Progenitor cell of endocrine pancreas (in vitro differentiated cells): ENCODE measurements around the gene KHDRBS1. TPM values are rescaled to one million over a fixed set of nuclear protein-coding genes. Genes with fewer than 3 reads are reported as not detected.
"Not testable (repeated sequence)": the region's sequence is repeated elsewhere in the genome, so short reads cannot be mapped to it uniquely, and the experiment has no call there.

Experiments
- DNase-seq: peaks from one replicate; pipeline ENCODE4 v3.0.0; 2021; ENCODE audit warnings: low spot score; ENCODE audit not compliant: unreplicated experiment
- H3K27ac Mint-ChIP-seq: 2 replicates; pipeline ENCODE4 v1.8.0; 2021; ENCODE audit warnings: mild to moderate bottlenecking, moderate library complexity, mixed read lengths
- H3K27me3 Mint-ChIP-seq: 2 replicates; pipeline ENCODE4 v1.8.0; 2021; ENCODE audit warnings: mixed read lengths
- H3K36me3 Mint-ChIP-seq: 2 replicates; pipeline ENCODE4 v1.8.0; 2022; ENCODE audit warnings: mixed read lengths; ENCODE audit not compliant: insufficient read depth
- H3K4me1 Mint-ChIP-seq: 2 replicates; pipeline ENCODE4 v1.8.0; 2021; ENCODE audit warnings: low read depth, mixed read lengths
- H3K4me3 Mint-ChIP-seq: 2 replicates; pipeline ENCODE4 v1.8.0; 2021; ENCODE audit warnings: low read depth, mild to moderate bottlenecking, moderate library complexity, mixed read lengths
- H3K9me3 Mint-ChIP-seq: 2 replicates; pipeline ENCODE4 v1.8.0; 2021; ENCODE audit warnings: low read depth, mixed read lengths
- total RNA-seq: library from RNA; stranded (reverse); gene quantifications from 2 replicates; pipeline ENCODE4 v1.2.1, GENCODE V29; 2021
- TF ChIP-seq, protein P1 (sequence below): fragments of 200-600 bp; sonication (generic); IDR thresholded peaks from one replicate; pipeline ENCODE4 v1.5.0; 2021; ENCODE audit warnings: antibody characterized with exemption, mild to moderate bottlenecking; ENCODE audit not compliant: unreplicated experiment

The KHDRBS1 gene
- total RNA-seq, 1 donor from 2014 or later, result 235 TPM

DNA sequence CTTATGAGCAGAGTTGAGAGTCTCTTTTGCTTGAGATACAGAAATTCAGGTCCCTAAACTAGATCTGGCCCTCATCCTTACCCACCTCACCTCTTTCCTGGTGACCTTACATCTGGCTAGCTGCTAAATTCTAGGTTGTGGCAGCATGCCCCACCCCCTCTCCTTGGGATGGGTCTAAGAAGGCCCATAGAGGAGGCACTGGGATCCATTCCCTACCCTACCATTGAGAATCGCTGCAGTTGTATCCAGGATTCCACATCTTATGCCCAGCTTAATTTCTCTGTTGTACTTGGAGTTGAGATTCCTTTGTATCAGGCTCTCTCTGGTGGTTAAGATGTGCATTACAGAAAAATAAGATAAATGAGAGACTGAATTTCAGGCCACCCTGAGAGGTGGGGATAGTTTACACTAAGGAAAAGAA lies 49.6 kb downstream of the KHDRBS1 start:
- H3K4me1 Mint-ChIP-seq, result peaks cover 14% of the 10 kb centered on the region
- H3K27me3 Mint-ChIP-seq, result no peaks in the 10 kb centered on the region
- H3K36me3 Mint-ChIP-seq, result peaks cover 27% of the 10 kb centered on the region
- no peak overlapping the region for H3K4me3 Mint-ChIP-seq
- no peaks in the 10 kb centered on the region for H3K9me3 Mint-ChIP-seq
- H3K27ac Mint-ChIP-seq, result peak overlapping the region; percentile 90
- TF ChIP-seq, protein P1, sequence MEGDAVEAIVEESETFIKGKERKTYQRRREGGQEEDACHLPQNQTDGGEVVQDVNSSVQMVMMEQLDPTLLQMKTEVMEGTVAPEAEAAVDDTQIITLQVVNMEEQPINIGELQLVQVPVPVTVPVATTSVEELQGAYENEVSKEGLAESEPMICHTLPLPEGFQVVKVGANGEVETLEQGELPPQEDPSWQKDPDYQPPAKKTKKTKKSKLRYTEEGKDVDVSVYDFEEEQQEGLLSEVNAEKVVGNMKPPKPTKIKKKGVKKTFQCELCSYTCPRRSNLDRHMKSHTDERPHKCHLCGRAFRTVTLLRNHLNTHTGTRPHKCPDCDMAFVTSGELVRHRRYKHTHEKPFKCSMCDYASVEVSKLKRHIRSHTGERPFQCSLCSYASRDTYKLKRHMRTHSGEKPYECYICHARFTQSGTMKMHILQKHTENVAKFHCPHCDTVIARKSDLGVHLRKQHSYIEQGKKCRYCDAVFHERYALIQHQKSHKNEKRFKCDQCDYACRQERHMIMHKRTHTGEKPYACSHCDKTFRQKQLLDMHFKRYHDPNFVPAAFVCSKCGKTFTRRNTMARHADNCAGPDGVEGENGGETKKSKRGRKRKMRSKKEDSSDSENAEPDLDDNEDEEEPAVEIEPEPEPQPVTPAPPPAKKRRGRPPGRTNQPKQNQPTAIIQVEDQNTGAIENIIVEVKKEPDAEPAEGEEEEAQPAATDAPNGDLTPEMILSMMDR, result peak; percentile 52
- no peak for DNase-seq

DNA sequence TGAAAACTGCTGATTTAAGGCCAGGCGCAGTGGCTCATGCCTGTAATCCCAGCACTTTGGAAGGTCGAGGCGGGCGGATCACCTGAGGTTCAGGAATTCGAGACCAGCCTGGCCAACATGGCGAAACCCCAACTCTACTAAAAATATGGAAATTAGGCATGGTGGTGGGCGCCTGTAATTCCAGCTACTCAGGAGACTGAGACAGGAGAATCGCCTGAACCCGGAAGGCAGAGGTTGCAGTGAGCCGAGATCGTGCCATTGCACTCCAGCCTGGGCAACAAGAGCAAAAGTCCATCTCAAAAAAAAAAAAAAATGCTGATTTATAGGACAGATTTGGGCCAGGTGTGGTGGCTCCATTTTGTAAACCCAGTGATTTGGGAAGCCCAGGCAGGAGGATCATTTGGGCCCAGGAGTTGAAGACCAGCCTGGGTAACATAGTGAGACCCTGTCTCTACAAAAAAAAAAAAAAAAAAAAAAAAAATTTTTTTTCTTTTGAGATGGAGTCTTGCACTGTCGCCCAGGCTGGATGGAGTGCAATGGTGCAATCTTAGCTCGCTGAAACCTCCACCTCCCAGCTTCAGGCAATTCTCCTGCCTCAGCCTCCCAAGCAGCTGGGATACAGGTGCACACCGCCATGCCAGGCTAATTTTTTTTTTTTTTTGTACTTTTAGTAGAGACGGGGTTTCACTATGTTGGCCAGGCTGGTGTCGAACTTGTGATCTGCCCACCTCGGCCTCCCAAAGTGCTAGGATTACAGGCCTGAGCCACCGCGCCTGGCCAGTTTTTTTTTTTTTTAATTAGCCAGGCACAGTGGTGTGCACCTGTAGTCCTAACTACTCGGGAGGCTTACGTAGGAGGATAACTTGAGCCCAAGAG lies 52.2 kb downstream of the KHDRBS1 start:
- DNase-seq, H3K4me3 Mint-ChIP-seq, H3K9me3 Mint-ChIP-seq, H3K27me3 Mint-ChIP-seq: not testable (repeated sequence)
- Mint-ChIP-seq H3K4me1 (peaks cover 15% of the 10 kb centered on the region), H3K36me3 (peaks cover 15% of the 10 kb centered on the region), H3K27ac (peak overlapping the region; percentile 45)

DNA sequence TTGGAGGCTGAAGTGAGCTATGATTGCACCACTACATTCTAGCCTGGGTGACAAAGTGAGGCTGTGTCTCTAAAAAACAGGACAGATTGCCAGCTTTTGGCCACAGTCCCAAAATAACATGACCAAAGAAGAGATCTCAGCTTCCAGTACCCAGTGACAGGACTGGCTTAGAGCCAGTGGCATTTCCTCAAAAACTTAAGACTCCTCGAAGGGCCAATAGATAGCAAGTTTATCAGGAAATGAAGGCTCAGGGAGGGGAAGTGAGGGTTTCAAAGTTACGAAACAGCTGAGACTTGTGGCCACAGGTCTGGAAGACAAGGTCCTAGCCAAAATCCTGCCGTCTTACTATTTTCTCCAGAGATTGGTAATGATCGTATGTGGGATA lies 52.8 kb downstream of the KHDRBS1 start:
- no peaks in the 10 kb centered on the region for H3K27me3 Mint-ChIP-seq
- no peak overlapping the region for H3K4me3 Mint-ChIP-seq
- TF ChIP-seq, protein P1, result no peak
- no peaks in the 10 kb centered on the region for H3K9me3 Mint-ChIP-seq
- H3K4me1 Mint-ChIP-seq, result peaks cover 15% of the 10 kb centered on the region
- peaks cover 11% of the 10 kb centered on the region for H3K36me3 Mint-ChIP-seq
- no peak for DNase-seq
- no peak overlapping the region for H3K27ac Mint-ChIP-seq

DNA sequence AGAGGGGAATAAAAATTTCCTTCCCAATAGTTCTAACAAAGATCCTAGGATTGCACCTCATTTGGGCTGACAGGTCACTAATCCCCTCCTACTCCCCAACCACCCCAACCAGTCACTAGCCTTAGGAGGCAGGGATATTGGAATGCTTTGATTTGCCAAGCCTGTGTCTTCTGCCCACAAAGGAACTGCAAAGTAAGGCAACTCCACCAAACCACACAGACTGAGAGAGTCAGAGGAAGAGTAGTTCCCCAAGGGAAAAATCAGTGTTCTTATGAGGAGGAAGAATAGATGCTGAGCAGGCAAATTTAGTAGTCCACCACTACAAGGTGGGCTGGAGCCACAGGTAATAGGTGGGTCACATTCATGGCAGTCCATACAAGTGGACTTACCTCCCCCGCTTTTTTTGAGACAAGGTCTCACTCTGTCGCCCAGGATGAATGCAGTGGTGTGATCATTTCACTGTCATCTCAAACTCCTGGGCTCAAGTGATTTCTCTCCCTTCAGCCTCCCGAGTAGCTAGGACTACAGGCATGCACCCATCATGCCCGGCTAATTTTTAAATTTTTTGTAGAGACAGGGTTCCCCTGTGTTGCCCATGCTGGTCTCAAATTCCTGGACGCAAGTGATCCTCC lies 55.4 kb downstream of the KHDRBS1 start:
- Mint-ChIP-seq H3K27ac (peak overlapping the region; percentile 74), H3K36me3 (no peaks in the 10 kb centered on the region), H3K9me3 (no peaks in the 10 kb centered on the region), H3K4me3 (no peak overlapping the region), H3K27me3 (no peaks in the 10 kb centered on the region), H3K4me1 (peaks cover 14% of the 10 kb centered on the region)
- DNase-seq, result no peak
- TF ChIP-seq, protein P1, result no peak

DNA sequence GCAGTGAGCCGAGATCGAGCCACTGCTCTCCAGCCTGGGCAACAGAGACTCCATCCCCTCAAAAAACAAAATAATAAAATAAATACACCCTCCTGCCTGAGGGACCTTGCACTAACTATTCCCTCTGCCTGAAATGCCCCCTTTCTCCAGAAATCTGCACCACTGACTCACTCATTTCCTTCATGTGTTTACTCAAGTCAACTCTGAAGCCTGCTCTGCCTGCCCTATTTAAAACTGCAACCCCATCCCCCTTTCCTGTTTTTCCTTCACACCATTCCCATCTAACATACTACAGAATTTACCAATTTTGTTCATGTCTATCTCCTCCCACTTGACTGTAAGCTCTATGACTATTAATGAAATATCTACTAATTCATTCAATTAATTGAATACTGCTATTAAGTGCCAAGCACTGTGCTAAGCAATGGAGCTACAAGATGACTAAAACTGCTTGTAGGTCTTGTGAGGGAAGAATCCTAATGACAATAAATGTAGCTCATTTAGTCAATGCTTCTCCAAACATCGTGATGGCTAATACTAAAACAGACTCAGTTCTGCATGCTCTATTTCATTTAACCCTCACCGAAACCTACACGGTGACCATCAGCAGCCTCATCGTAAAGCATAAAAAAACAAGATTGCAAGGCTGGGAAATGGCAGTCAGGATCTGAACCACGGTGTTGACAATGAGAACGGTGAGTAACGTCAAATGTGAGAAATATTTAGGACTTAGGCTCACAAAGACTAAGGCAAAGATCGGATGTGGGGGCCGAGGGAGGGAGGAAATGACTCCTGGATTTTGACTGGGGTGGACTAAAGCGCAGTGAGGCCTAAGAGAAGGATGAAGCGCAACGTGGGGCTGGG lies 58.3 kb downstream of the KHDRBS1 start:
- peaks cover 4% of the 10 kb centered on the region for H3K36me3 Mint-ChIP-seq
- TF ChIP-seq, protein P1, result no peak
- peak overlapping the region; percentile 93 for H3K27ac Mint-ChIP-seq
- no peaks in the 10 kb centered on the region for H3K9me3 Mint-ChIP-seq
- H3K27me3 Mint-ChIP-seq, result no peaks in the 10 kb centered on the region
- peak overlapping the region; percentile 77 for H3K4me3 Mint-ChIP-seq
- no peak for DNase-seq
- peaks cover 16% of the 10 kb centered on the region for H3K4me1 Mint-ChIP-seq
